ENCODE results near the gene GRAP.
A peak's percentile ranks its signal among the peaks of the same experiment; 100 is the strongest.

GRAP gene

DNA sequence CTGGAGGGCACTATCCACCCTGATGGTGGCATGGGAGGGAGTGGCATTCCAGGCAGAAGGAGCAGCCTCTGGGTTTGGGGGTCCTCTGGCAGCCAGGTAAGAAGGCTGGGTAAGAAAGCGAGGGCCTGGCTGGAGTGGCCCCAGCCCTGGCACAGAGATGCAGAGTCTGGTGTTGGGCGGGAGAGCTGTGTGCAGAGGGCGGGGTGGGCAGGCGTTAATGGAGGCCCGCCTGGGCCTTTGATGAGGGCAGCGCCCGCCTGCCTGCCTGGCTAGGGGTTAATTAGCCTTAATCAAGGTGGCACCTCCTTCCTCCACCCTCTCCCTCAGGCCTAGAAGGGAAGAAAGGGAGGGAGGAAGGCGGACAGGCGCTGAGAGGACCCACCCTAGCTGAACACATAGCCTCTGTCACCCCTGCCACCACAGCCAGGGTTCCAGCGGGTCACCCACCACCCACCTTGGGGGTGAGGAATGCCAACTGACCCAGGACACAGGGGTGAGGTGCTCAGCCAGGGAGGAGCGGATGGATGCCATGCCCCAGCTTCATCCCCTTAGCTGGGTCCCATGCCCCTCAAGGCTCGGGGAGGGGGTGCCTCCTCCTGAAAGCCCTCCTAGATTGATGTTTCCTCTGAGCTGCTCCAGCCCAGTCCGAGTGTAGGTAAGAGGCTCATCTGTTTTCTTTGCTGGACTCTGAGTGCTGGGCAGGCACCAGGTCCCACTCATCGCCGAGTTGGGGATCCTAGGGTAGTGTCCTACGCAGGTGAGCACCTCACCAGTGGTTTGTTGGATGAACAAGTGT is 28.8 kb downstream of the GRAP start:
- no peak for DNase-seq

DNA sequence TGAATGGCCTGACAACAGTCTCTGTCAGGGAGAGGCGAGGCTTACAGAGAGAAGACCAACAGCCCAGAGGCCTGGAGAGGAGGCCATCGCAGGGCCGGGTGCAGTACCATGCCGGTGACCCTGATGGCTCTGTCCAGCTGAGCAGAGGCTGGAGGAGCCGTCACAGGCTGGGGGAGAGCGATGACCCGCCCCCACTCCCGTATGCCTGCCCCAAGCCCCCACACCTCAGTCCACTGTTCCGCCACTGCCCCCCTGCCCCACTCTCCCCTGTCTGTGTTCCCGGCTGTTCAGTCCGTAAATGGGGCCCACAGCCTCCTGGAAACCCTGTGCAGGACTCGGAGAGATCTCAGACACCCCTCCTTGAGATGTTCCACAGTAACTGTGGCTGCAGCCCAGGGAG is 29.4 kb downstream of the GRAP start:
- DNase-seq: no peak

DNA sequence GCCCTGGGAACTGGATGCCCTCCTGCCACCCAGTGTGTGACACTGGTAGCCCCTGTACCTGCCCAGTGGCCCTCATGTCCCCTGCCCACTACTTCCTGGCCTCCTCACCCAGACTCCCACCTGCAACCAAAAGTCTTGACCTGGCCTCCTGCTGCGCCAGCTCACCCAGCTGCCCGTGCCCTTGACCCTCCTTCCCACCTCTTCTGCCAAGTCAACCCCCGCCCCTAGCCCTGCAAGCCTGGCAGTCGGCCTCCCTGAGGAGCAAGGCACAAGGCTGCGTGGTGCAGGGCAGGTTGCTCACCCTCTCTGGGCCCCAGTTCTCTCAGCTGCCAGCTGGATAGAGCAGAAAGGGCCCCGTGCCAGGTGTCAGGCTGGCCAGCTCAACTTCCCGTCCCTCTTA is 29.9 kb downstream of the GRAP start:
- DNase-seq: no peak

DNA sequence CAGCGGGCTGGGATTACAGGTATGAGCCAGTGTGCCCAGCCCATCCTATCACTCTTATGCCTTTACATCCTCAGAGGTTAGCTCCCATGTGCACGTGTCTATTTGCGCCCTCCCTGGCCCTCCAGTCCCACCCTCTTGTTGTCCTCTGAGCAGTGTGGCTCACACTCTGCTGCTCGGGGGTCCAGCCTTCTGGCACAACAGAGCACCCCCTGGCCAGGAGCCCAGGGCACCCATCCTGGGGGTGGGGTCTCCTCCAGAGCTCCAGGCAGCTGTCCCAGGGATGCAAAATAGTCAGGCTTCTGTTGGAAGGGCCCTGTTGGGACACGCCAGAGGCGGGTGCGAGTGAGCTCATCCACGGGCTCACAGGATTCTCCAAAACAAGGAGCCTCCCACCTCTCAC is 30.5 kb downstream of the GRAP start:
- no peak for DNase-seq

DNA sequence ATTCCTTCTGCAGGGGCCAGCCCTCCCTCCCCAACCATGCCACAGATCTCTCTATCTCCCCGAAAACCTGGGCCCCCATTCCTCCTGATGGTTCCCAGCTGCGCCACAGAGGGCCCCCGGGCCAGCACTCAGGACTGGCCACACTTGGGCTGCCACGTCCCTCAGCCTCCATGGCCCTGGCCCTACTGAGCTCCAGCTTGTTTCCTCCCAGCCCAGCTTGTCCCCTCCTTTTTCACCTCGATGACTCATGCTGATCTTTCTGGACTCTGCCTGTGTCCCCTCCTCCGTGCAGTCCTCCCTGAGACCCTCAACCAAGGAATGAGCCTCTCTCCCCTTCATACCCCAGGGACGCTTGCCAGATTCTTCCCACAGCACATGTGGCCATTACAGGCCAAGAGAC is 31.3 kb downstream of the GRAP start:
- no peak for DNase-seq

DNA sequence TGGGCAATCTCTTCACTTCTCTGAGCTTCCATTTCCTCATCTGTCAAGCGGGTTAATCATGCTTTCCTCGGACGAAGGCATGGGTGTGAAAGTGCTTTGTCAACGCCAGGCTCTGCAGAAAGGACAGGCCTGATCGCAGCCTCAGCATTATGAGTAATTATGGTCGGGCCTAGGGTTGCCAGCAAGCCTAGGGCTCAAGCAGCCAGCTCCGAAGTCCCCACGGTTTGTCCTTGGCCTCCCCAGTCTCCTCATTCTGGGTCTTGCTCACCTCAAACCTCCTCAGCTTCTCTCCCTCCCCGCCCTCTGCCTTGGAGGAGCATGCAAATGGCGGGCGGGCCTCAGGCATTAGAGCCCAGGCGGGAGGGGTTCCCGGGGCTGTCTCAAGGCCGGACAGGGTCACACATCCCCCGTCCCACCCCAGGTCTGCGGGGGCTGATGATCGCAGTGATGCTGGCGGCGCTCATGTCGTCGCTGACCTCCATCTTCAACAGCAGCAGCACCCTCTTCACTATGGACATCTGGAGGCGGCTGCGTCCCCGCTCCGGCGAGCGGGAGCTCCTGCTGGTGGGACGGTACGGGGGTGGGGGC is 32.0 kb downstream of the GRAP start:
- no peak for DNase-seq

DNA sequence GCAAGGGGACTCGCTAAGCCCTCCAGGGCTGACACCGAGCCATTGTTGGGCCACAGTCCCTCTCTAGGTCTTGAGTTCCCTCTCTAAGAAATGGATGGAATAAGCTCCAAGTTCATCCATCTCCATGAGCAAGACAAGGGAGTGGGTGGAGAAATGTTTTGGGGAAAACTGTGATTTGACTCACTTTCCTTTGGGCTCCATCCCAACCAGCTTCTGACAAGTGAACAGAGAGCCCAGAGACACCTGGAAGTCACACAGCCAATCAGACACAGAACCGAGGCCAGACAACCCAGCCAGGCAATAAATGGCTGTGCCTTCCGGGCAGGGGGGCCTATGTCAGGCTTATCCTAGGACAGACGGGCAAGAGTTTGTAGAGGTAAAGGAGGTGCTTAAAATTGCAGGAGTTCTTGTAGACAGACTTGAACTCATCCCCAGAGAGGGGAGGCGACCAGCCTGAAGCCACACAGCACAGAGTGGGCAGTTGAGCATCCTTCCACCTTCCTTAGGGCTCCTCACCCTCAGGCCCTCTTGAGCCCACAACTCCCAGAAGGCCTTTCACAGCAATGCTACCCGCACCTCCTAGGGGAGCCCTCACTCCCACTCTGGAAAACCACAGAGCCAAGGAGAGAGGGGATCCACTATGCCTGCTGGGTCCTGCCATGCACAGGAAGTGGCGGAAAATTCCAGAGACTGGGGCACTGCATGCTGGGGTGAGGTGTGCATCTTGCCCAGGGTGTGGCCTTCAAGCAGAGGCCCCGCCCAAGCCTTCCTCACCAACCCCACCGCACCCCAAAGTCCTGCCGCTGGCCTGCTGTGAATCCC is 32.7 kb downstream of the GRAP start:
- no peak for DNase-seq

DNA sequence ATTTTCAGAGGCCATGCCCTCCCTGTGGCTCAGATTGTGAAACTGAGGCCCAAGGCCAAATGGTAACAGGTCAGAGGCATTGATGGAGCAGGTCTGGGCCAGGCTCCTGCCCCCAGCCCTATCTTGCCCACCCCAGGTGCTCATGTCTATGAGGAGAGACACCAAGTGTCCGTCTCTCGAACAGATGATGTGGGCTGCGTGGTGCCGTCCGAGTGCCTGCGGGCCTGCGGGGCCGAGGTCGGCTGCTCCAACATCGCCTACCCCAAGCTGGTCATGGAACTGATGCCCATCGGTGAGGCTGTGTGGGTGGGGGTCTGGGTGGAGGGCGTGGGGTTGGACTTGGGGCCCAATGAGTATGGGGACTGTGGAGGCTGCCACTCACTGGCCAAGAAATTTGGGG is 33.5 kb downstream of the GRAP start:
- no peak for DNase-seq

DNA sequence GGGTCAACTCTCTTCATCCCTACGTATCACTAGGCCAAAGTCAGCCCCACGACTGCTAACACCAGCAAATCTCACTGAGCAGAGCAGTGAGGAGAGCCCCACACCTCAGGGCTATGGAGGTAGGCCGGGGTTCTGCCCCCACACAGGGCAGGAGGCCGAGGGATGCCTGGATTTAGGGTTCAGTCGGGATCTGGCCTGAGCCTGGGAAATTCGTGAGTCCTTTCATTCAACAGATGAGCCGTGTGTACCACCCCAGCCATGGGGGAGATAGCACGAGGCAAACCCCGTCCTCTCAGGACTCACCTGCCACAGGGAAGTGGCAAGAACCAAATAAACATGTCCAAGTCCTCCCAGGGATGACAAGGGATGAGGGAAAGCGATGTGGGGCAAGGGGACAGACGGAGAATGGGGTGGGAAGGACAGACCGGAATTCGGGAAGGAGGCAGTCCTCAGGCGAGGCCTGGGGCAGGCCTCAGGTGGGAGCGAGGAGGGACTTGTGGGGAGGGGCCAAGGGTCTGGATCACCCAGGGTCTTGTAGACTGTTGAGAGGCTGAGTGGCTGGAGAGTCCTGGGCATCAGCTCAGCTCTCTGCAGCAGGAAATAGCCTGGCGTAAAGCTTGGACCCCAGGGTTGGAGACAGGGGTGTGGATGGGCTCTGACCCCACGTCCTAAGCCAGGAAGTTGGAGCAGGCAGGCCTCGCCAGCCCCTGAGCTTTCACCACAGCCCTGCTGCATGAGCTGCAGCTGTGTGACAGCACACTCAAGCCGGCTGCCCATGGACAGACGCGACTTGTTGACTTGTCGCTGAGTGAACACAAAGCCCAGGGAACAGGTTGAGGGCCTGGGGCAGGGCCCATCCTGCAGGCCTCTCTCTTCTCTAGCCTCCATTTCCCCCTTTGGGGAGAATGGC is 34.3 kb downstream of the GRAP start:
- no peak for DNase-seq

DNA sequence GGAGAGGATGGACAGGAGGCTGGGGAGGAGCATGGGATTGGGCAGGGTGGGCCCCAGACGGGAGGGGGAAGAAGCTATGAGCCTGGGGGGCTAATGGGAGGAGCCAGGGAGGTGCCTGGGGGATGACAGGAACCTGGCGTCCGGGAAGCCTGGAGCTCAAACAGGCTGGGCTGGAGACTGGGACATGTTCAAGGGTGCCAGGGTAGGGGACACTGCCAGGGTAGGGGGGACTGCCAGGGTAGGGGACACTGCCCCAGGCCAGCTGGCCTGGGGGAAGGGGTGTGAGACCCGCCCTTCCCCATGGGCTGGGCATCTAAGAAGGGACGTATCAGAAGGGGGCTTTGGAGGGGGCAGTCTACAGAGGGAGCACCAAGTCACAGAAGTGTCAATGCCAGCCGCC is 35.2 kb downstream of the GRAP start:
- DNase-seq: no peak

DNA sequence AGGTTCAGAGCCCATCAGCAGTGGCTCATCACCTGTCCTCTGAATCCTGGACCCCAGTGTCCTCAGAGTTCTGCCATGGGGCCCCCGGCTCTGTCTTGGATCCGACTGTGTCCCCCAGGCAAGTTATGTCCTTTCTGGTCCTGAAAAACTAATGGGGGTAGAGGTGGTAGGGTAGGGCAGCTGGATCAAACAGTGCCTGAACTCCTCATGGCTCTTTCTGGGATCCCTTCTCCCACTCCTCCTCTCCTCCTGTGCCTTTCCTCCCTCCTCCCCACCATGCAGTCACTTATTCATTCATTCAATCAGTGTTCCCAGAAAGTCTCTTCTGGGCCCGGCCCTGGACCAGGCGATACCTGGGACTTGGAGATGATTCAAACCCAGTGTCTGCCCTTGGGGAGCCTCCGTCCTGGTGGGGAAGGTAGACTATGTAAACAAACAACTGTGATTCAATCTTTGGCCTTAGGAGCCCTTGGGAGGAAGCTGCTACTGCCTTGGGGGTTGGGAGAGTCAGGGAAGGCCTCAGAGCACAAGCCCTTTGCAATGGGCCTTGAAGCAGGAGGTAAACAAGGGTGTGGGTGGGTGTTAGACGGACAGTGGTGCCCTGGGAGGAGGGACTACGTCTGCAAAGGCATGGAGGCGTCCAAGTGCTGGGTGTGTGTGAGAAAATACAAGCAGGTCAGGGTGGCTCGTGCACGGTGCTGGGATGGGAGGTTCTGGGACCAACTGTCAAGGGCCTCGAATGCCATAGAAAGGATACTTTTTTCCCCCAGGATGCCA is 35.8 kb downstream of the GRAP start:
- no peak for DNase-seq

DNA sequence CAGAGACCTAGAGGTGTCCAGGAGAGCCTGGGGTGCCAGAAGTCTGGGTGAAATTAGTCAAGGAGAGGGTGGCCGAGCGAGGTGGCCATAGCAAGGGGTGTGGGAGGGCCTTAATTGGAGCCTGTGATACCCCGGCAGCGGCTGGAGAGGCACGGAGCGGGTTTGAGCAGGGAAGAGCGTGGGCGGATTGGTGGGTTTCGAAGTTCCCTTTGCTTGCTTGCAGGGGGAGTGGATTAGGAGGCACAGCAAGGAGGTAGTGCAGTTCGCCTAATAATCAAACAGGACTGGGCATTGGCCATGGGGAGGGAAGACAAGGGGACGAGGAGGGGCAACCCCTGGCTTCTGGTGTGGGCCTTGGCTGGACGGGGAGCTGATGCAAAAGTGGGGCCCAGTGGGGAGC is 36.8 kb downstream of the GRAP start:
- no peak for DNase-seq

DNA sequence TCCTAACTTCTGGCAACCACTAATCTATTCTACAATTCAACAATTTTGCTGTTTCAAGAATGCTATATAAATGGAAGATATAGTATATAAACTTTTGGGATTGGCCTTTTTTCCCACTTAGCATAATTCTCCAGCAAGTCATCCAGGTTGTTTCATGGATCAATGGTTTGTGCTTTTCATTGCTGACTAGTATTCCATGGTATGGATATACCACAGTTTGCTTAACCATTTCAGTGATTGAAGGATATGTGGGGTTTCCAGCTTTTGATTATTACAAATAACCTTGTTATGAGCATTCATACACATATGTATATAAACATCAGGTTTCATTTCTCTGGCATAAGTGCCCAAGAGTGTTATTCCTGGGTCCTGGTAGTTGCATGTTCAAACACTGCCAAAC is 40.1 kb downstream of the GRAP start:
- DNase-seq: no peak

DNA sequence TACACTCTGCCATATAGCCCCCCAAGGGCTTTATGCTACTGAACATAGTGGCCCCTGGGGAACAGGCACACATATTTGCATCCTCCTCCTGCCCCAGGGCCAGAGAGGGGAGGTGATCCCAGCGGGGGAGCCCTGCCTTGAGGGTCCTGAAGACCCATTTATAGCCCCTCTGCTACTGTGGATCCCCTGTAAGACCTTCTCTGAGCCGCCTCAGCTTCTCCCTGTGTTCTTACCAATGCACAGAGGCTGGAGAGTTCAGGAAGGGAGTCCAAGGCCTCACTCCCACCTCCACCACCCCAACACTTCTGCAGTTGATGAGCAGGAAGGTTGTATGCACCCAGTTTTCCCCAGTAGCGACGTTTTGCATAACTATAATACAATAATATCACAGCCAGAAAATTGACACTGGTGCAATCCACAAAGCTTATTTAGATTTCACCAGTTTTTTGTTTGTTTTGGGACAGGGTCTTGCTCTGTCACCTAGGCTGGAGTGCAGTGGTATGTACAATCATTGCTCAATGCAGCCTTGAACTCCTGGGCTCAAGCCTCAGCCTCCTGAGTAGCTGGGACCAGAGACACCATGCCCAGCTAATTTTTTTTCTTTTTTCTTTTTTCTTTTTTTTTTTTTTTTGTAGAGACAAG is 40.8 kb downstream of the GRAP start:
- DNase-seq: no peak

DNA sequence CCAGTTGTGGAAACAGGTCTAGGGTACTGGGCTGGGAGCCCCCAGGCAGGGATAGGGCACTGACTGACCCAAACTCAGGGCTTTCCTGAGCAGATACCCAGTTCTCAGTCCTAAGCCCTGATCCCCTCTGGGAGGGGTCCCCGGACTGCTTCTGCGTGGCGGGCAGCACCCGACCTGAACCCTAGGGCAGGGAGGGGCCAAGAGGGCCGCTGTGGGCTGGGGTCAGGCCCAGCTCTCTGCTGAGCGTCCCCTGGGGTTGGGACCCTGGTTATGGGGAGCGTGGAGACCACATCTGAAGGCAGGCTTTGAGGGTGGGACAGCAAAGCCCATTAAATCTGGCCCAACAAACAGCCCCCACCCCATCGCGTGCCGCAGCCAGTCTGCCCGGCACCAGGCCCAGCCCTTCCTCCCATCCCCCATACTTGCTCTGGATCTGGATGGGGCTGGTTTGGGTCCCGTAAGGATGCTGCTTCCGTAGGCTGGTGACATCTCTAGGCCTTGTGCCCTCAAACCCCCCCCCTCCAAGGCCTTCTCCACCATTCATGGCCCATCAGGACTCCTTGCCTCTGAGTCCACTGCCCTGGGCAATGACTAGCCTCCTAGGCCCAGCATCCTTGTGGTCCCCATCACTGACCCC is 41.5 kb downstream of the GRAP start:
- no peak for DNase-seq

DNA sequence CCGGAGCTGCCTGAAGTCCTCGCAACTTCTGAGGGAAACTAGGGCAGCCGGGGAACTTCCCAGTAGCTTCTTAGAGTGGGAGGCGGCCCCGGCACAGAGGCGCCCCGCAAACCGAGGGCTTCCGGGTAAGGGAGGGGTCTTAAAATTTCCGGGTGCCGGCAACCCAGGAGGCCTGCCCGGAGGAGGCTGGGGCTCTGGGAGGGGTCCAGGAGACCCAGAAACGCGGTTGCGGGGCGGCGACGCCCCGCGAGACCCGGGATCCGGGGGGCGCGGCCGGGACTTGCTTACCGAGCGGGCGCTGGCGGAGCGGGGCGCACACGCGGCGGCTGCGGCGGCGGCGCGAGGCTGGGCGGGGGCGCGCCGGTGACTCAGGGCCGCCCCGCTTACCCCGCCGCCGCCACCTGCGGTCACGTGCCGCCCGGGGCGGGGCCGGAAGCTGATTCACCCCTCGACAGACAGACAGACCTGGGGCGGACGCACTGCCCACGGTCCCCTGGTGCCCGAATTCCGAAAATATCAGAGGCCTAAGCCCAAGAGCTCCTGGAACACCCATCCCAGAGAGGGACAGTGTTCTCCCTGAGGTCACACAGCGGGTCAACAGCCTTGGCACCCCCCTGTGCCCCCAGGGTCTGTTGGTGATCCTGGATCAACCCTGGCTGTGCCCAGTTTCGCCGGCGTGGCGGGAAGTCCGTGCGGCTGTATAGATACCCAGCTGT is 42.2 kb downstream of the GRAP start, which contains the start of gene FAM83G:
FAM83G (minus strand) TSS at position 344 of the 716 bp plus-strand sequence. CDS start 723 bp downstream, outside the sequence.
- peak; percentile 93 for DNase-seq

DNA sequence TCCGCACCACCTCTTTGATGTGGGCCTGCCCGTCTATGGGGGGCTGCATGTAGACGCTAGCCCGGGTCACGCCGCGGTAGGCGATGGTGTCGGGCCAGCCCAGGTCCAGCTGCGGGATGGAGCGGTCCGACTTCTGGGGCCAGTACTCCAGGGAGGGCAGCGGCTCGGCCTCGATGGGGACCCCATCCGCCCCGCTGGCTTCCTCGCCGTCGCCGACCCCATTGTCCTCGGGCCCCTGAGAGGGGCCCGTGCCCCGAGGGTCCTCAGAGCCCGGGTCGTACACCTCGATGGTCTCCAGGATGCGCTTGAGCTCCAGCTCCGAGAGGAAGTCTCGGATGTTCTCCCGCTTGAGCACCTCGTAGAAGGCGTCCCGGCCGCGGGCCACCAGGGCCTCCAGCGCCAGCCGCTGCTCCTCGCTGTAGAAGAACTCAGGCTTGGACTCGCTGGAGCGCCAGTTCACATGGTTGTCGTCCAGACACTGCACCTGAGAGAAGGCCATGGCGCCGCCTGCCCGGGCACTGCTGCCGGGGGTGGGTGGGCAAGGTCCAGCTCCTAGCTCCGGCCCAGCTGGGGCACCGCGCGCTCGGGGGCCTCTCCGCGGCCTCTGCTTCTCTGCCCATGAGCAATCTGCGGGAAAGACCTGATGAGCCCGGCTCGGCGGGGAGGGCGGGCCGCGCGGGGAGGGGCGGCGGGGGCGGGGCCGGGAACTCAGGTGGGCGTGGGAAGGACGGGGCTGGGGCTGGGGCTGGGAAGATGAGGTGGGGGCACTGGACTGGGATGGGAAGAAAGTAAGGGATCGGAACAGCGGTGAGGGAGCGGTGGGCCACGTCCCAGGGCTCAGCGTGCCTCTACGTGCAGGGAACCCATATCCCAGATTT is 43.0 kb downstream of the GRAP start:
- peak; percentile 62 for DNase-seq

DNA sequence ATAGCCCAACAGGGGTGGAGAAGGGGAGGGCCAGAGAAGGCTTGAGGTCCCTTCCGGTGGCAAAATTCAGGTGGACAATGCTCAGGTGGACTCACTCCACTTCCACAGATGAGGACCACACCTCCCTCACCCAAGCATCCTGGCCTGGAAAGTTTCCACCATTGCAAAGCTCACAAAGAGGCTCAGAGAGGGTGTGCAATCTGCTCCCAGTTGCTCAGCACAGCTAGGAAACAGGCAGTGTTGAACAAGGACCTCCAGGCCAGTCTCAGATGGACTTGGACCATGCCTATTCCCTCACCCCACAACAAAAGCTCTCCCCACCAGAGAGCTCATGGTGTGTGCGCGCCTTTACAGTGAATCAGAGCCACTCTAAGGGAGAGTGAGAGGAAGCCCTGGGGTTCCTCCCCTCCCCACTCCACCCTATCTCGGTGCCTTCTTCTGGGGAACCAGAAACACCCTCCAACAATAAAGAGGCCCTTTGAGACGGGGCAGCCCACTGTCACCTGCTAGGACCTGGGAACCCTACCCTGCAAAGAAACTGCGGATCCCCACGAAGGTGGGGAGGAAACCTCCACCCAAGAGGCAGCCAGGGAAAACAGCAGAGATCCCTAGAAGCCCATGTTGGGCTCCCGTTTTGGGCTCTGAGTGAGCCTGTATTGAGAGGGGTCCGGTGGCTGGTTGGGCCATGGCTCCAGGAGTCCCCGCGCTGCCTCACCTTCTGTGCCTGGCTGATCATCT is 43.8 kb downstream of the GRAP start:
- no peak for DNase-seq

All from activated CD8-positive, alpha-beta memory T cell treated with anti-CD3 and anti-CD28 coated beads, Interleukin-2, amount 50 U/mL, for 4 hours (primary cell).